K562 (cell line): ENCODE data around the gene FOXO3. TPM values are rescaled to one million over a fixed set of nuclear protein-coding genes. Genes with fewer than 3 reads are reported as not detected.

Experiments used
- ATAC-seq: fragments of 200-7000 bp; cut with Tn5 transposase; 3 replicates; pipeline ENCODE4 v1.9.1; 2020; ENCODE audit warnings: moderate library complexity
- BruUV-seq: library from RNA; stranded (reverse); fragments of 400-500 nt; replicated peaks from 2 replicates; lab custom pipeline; 2021; lab: Mats Ljungman, UMichigan
- CTCF ChIA-PET: fragments of 300-600 bp; formaldehyde crosslinking; extraction: SDS; loops from one replicate; lab custom pipeline; 2021; ENCODE audit warnings: low intra/inter-chr PET ratio; lab: Yijun Ruan, JAX
- POLR2A ChIA-PET: fragments of 300-600, 350-650 bp; sonication (Branson Sonifier 250); formaldehyde crosslinking; extraction: SDS; loops from one replicate; lab custom pipeline; 2021; ENCODE audit warnings: antibody characterized with exemption, inconsistent platforms; lab: Yijun Ruan, JAX
- DNase-seq, 4 experiments: peaks; one replicate each; pipeline versions ENCODE4 v3.0.0 to v3.0.0-alpha.2; 2011 to 2018; ENCODE audit warnings: low spot score in 3 of 4, mixed read lengths in 3 of 4; ENCODE audit errors: extremely low read depth in 1 of 4
- FAIRE-seq: peaks from 2 replicates; lab custom pipeline; 2011; peaks lifted over from hg19 to GRCh38; lab: Jason Lieb, UNC
- H2AFZ ChIP-seq: 2 replicates; pipeline ENCODE4 v1.6.0; 2011; ENCODE audit warnings: low read depth, low read length, control low read depth, inconsistent platforms
- H3K27ac ChIP-seq: fragments of 200-600 bp; 3 replicates; pipeline ENCODE4 v1.8.0; 2011; ENCODE audit warnings: low read depth, mild to moderate bottlenecking, control low read depth, inconsistent platforms, low read length, moderate library complexity, mixed read lengths; ENCODE audit errors: extremely low read depth
- H3K27me3 ChIP-seq, 2 experiments: fragments of 300-600 bp in 1 of 2; 2 replicates in 1 of 2; 3 replicates in 1 of 2; pipeline versions ENCODE4 v1.6.0 to v1.8.0; 2011; ENCODE audit warnings: inconsistent platforms in 2 of 2, low read length in 2 of 2, mild to moderate bottlenecking in 1 of 2, mixed read lengths in 1 of 2, moderate library complexity in 1 of 2; ENCODE audit not compliant: control insufficient read depth in 2 of 2, insufficient read depth in 2 of 2
- H3K36me3 ChIP-seq: fragments of 300-600 bp; 3 replicates; pipeline ENCODE4 v1.8.0; 2011; ENCODE audit warnings: mild to moderate bottlenecking, low read length, inconsistent platforms; ENCODE audit not compliant: control insufficient read depth, insufficient read depth
- H3K4me1 ChIP-seq, 2 experiments: fragments of 200-600 bp in 1 of 2; replicated peaks in 1 of 2; 2 replicates in 1 of 2; 3 replicates in 1 of 2; pipeline versions ENCODE4 v1.5.1 to v1.8.0; 2011; ENCODE audit warnings: inconsistent platforms in 2 of 2, low read length in 2 of 2, mild to moderate bottlenecking in 1 of 2, mixed read lengths in 1 of 2, moderate library complexity in 1 of 2; ENCODE audit not compliant: control insufficient read depth in 2 of 2, insufficient read depth in 2 of 2
- H3K4me2 ChIP-seq: 2 replicates; pipeline ENCODE4 v1.6.1; 2011; ENCODE audit warnings: low read length, control low read depth, inconsistent platforms, mixed read lengths; ENCODE audit not compliant: insufficient read depth
- H3K4me3 ChIP-seq: fragments of 200-600 bp; sonication (generic), shearing (Covaris generic); 2 replicates; pipeline ENCODE4 v1.5.1; 2016; ENCODE audit warnings: control low read depth, inconsistent platforms
- H3K79me2 ChIP-seq: fragments of 200-600 bp; 3 replicates; pipeline ENCODE4 v1.8.0; 2011; ENCODE audit warnings: low read length, inconsistent platforms; ENCODE audit not compliant: control insufficient read depth, insufficient read depth
- H3K9ac ChIP-seq, 2 experiments: 2 replicates each; pipeline versions ENCODE4 v1.6.0 to v1.6.1; 2011; ENCODE audit warnings: low read depth in 2 of 2, low read length in 2 of 2, control low read depth in 1 of 2, inconsistent platforms in 1 of 2, mild to moderate bottlenecking in 1 of 2, mixed read lengths in 1 of 2; ENCODE audit not compliant: insufficient read depth in 1 of 2
- H3K9me1 ChIP-seq: one replicate; pipeline ENCODE4 v1.6.0; 2011; ENCODE audit warnings: inconsistent platforms, mild to moderate bottlenecking, low read length, moderate library complexity; ENCODE audit not compliant: control insufficient read depth, insufficient read depth
- H3K9me3 ChIP-seq: replicated peaks from 2 replicates; pipeline ENCODE4 v1.5.1; 2011; ENCODE audit warnings: low read depth, low read length, inconsistent platforms; ENCODE audit not compliant: control insufficient read depth, insufficient read depth
- H4K20me1 ChIP-seq: replicated peaks from 2 replicates; pipeline ENCODE4 v1.6.1; 2011; ENCODE audit warnings: low read length, inconsistent platforms, mixed read lengths; ENCODE audit not compliant: control insufficient read depth, insufficient read depth
- CSDE1 ChIP-seq, 2 experiments: fragments of 450-650 bp; IDR thresholded peaks; 2 replicates each; pipeline ENCODE4 v1.6.1; 2016; ENCODE audit warnings: mild to moderate bottlenecking in 1 of 2
- FOXK1 ChIP-seq: sonication (generic); formaldehyde crosslinking; IDR thresholded peaks from 2 replicates; pipeline ENCODE4 v1.8.0; 2022; ENCODE audit warnings: missing genetic modification reagents, mild to moderate bottlenecking, borderline replicate concordance
- MYBL2 ChIP-seq, 2 experiments: fragments of 450-650 bp in 1 of 2; sonication (generic) in 1 of 2; formaldehyde crosslinking in 1 of 2; IDR thresholded peaks; 2 replicates each; pipeline versions ENCODE4 v1.6.1 to v1.8.1; 2017 to 2022; ENCODE audit warnings: borderline replicate concordance in 1 of 2, inconsistent platforms in 1 of 2, low read depth in 1 of 2, mild to moderate bottlenecking in 1 of 2, missing genetic modification reagents in 1 of 2, moderate library complexity in 1 of 2
- NR1H2 ChIP-seq: sonication (generic); formaldehyde crosslinking; IDR thresholded peaks from 2 replicates; pipeline ENCODE4 v1.4.0; 2020; ENCODE audit warnings: mild to moderate bottlenecking, missing genetic modification reagents
- SRF ChIP-seq, 2 experiments: fragments of 250-450, 450-650 bp in 1 of 2; sonication (Bioruptor Pico) in 1 of 2; sonication (generic) in 1 of 2; formaldehyde crosslinking; IDR thresholded peaks; 2 replicates each; pipeline versions ENCODE4 v1.5.0 to v1.5.1; 2020 to 2022; ENCODE audit warnings: mild to moderate bottlenecking in 1 of 2, missing genetic modification reagents in 1 of 2
- TARDBP ChIP-seq: fragments of 450-650 bp; IDR thresholded peaks from 2 replicates; pipeline ENCODE4 v1.6.1; 2016
- TRIM28 ChIP-seq: fragments of 450-650 bp; IDR thresholded peaks from 2 replicates; pipeline ENCODE4 v1.6.1; 2017
- ZNF354B ChIP-seq: fragments of 250-450 bp; sonication (Bioruptor Pico); IDR thresholded peaks from 2 replicates; pipeline ENCODE4 v1.4.0; 2020
- WGBS: fragments of 100-300 bp; shearing (Covaris generic); methylation state at CpG from one replicate; pipeline ENCODE4 v1.1.6; 2016; ENCODE audit warnings: low coverage, mixed read lengths; ENCODE audit not compliant: insufficient coverage; ENCODE audit errors: missing lambda C conversion rate; 5-methylcytosine and 5-hydroxymethylcytosine counted together
- in situ Hi-C: fragments of 300-500 bp; cut with MboI; formaldehyde crosslinking; loops from 4 replicates; pipeline ENCODE4 v1.15.0; 2018; ENCODE audit warnings: inconsistent platforms, mixed read lengths
- intact Hi-C: fragments of 100-400 bp; cut with micrococcal nuclease; formaldehyde crosslinking; loops from 2 replicates; pipeline ENCODE4 v1.14.2; 2022
- polyA plus RNA-seq, 8 experiments: library from polyadenylated mRNA; depleted of rRNA in 4 of 8; stranded (reverse) in 5 of 8; unstranded in 3 of 8; fragments of >200 nt; fragmentation: Nextera tagmentation in 2 of 8; fragmentation: Illumina TruSeq in 1 of 8; extraction: Ambion mirVana in 2 of 8; extraction: Trizol in 1 of 8; gene quantifications; 2 replicates each; pipeline versions ENCODE4 v1.2.1 to v1.2.3, GENCODE V29; 2011 to 2014; ENCODE audit warnings: inconsistent platforms in 1 of 8, missing spikeins in 1 of 8
- total RNA-seq, 7 experiments: library from RNA; depleted of rRNA in 6 of 7; stranded (reverse); fragments of >200 nt in 6 of 7; fragmentation: Illumina TruSeq in 2 of 7; extraction: Trizol in 2 of 7; gene quantifications; 2 replicates each; pipeline versions ENCODE4 v1.2.1 to v1.2.3, GENCODE V29; 2011 to 2021; ENCODE audit warnings: low replicate concordance in 1 of 7
- TF ChIP-seq, protein P1 (sequence below): fragments of 450-650 bp; formaldehyde crosslinking; IDR thresholded peaks from 2 replicates; pipeline ENCODE4 v1.4.0; 2020; ENCODE audit warnings: mild to moderate bottlenecking, mixed read lengths
- TF ChIP-seq, protein P2 (sequence below): sonication (generic); formaldehyde crosslinking; IDR thresholded peaks from 2 replicates; pipeline ENCODE4 v1.5.0; 2020; ENCODE audit warnings: missing genetic modification reagents
- TF ChIP-seq, protein P3 (sequence below): sonication (generic); formaldehyde crosslinking; IDR thresholded peaks from 2 replicates; pipeline ENCODE4 v1.8.1; 2023; ENCODE audit warnings: mild to moderate bottlenecking, missing genetic modification reagents
- TF ChIP-seq, protein P4 (sequence below): sonication (generic); formaldehyde crosslinking; IDR thresholded peaks from 2 replicates; pipeline ENCODE4 v1.8.1; 2023; ENCODE audit warnings: mild to moderate bottlenecking, missing genetic modification reagents
- TF ChIP-seq, protein P5 (sequence below), 2 experiments: fragments of 450-650 bp in 1 of 2; sonication (generic) in 1 of 2; formaldehyde crosslinking; conservative IDR thresholded peaks; 2 replicates each; pipeline versions ENCODE4 v1.4.0 to v1.8.1; 2020 to 2022; ENCODE audit warnings: mild to moderate bottlenecking in 1 of 2, missing genetic modification reagents in 1 of 2

Gene FOXO3
- total and polyA plus RNA-seq, 9 of the 15 experiments (the other 6 are each of a cell fraction or from before 2014, with no cell fraction given): 3.0 to 14.6 (median 6.0) TPM

DNA sequence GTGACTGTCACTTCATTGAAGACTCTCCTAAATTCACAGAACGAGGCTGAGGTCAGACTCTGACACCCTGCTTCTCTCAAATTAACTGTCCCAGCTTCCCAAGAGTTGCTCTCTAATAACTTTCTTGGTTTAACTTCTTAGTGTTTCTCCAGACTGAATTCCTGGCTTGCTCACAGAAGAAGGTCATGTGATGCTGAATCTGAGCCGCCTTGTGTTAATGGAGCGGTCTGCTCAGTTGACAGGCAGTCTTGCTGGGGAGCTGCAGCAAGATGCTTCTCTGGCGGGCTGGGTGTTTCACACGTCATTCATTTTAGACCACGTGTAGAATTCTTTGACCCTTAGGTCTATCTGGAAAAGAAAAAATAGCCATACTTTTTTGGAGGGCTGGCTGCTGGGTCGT, 107.3 kb downstream of the FOXO3 start:
- ChIA-PET CTCF (no interaction called here), POLR2A (interaction anchor here (0.7 to 1.2 kb wide), 2 partner anchors 19 to 91 kb away, joined by 3 to 5 read pairs; no protein-coding TSS in a partner anchor)
- H3K27me3 ChIP-seq: no peaks in the 10 kb centered on the region
- no peaks in the 10 kb centered on the region for H3K9me1 ChIP-seq
- peaks cover 9% of the 10 kb centered on the region; the same call in 1 of the 2 replicates for H4K20me1 ChIP-seq
- no peak overlapping the region for H2AFZ ChIP-seq
- H3K4me1 ChIP-seq: no peaks in the 10 kb centered on the region; a peak in 1 of 5 replicates
- TF ChIP-seq SRF (CRISPR knock-in tag; IDR thresholded peaks at IDR 0.05): no peak
- TF ChIP-seq FOXK1 (CRISPR knock-in tag): no peak
- TF ChIP-seq MYBL2 (IDR thresholded peaks at IDR 0.05; ENCODE audit: low read depth): no peak
- TF ChIP-seq MYBL2 (CRISPR knock-in tag; IDR thresholded peaks at IDR 0.05; ENCODE audit: borderline replicate concordance): no peak
- TF ChIP-seq, protein P1, sequence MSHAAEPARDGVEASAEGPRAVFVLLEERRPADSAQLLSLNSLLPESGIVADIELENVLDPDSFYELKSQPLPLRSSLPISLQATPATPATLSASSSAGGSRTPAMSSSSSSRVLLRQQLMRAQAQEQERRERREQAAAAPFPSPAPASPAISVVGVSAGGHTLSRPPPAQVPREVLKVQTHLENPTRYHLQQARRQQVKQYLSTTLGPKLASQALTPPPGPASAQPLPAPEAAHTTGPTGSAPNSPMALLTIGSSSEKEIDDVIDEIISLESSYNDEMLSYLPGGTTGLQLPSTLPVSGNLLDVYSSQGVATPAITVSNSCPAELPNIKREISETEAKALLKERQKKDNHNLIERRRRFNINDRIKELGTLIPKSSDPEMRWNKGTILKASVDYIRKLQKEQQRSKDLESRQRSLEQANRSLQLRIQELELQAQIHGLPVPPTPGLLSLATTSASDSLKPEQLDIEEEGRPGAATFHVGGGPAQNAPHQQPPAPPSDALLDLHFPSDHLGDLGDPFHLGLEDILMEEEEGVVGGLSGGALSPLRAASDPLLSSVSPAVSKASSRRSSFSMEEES: peak; percentile 75
- TF ChIP-seq, protein P2, sequence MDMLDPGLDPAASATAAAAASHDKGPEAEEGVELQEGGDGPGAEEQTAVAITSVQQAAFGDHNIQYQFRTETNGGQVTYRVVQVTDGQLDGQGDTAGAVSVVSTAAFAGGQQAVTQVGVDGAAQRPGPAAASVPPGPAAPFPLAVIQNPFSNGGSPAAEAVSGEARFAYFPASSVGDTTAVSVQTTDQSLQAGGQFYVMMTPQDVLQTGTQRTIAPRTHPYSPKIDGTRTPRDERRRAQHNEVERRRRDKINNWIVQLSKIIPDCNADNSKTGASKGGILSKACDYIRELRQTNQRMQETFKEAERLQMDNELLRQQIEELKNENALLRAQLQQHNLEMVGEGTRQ (CRISPR knock-in tag): peak; percentile 23; the same call in 1 of the 2 replicates
- TF ChIP-seq, protein P3, sequence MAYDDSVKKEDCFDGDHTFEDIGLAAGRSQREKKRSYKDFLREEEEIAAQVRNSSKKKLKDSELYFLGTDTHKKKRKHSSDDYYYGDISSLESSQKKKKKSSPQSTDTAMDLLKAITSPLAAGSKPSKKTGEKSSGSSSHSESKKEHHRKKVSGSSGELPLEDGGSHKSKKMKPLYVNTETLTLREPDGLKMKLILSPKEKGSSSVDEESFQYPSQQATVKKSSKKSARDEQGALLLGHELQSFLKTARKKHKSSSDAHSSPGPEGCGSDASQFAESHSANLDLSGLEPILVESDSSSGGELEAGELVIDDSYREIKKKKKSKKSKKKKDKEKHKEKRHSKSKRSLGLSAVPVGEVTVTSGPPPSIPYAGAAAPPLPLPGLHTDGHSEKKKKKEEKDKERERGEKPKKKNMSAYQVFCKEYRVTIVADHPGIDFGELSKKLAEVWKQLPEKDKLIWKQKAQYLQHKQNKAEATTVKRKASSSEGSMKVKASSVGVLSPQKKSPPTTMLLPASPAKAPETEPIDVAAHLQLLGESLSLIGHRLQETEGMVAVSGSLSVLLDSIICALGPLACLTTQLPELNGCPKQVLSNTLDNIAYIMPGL (CRISPR knock-in tag): no peak
- TF ChIP-seq, protein P4, sequence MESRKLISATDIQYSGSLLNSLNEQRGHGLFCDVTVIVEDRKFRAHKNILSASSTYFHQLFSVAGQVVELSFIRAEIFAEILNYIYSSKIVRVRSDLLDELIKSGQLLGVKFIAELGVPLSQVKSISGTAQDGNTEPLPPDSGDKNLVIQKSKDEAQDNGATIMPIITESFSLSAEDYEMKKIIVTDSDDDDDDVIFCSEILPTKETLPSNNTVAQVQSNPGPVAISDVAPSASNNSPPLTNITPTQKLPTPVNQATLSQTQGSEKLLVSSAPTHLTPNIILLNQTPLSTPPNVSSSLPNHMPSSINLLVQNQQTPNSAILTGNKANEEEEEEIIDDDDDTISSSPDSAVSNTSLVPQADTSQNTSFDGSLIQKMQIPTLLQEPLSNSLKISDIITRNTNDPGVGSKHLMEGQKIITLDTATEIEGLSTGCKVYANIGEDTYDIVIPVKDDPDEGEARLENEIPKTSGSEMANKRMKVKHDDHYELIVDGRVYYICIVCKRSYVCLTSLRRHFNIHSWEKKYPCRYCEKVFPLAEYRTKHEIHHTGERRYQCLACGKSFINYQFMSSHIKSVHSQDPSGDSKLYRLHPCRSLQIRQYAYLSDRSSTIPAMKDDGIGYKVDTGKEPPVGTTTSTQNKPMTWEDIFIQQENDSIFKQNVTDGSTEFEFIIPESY (CRISPR knock-in tag): 0 out of 2 replicates have a peak, but pooled peaks have one; percentile 36
- TF ChIP-seq NR1H2 (CRISPR knock-in tag): no peak
- no peak for TF ChIP-seq TRIM28
- no peak for TF ChIP-seq ZNF354B
- no peak for TF ChIP-seq TARDBP
- TF ChIP-seq, protein P5, sequence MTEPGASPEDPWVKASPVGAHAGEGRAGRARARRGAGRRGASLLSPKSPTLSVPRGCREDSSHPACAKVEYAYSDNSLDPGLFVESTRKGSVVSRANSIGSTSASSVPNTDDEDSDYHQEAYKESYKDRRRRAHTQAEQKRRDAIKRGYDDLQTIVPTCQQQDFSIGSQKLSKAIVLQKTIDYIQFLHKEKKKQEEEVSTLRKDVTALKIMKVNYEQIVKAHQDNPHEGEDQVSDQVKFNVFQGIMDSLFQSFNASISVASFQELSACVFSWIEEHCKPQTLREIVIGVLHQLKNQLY (CRISPR knock-in tag; conservative IDR thresholded peaks at IDR 0.05): no peak
- TF ChIP-seq CSDE1 (IDR thresholded peaks at IDR 0.05): no peak
- H3K4me2 ChIP-seq: no peak overlapping the region
- no peaks in the 10 kb centered on the region for H3K9me3 ChIP-seq
- intact Hi-C loops (no loop called here), in situ Hi-C loops (no loop called here)
- H3K36me3 ChIP-seq: 0 out of 3 replicates have a peak, but pooled peaks cover 3% of the 10 kb centered on the region
- WGBS: 51% methylated on average over 7 of the region's 7 CpGs
- ATAC-seq (no peak), DNase-seq (no peak), FAIRE-seq (no peak)
- H3K4me3 ChIP-seq: no peak overlapping the region
- H3K79me2 ChIP-seq: no peaks in the 10 kb centered on the region
- no peak overlapping the region for H3K9ac ChIP-seq
- H3K27ac ChIP-seq: no peak overlapping the region
- no TSS peak for BruUV-seq
